ENCODE measurements around the gene RTL1. TPM values are rescaled to one million over a fixed set of nuclear protein-coding genes. Genes with fewer than 3 reads are reported as not detected.

RTL1 gene
- total RNA-seq, 1 experiment from 2014 or later: not detected

DNA sequence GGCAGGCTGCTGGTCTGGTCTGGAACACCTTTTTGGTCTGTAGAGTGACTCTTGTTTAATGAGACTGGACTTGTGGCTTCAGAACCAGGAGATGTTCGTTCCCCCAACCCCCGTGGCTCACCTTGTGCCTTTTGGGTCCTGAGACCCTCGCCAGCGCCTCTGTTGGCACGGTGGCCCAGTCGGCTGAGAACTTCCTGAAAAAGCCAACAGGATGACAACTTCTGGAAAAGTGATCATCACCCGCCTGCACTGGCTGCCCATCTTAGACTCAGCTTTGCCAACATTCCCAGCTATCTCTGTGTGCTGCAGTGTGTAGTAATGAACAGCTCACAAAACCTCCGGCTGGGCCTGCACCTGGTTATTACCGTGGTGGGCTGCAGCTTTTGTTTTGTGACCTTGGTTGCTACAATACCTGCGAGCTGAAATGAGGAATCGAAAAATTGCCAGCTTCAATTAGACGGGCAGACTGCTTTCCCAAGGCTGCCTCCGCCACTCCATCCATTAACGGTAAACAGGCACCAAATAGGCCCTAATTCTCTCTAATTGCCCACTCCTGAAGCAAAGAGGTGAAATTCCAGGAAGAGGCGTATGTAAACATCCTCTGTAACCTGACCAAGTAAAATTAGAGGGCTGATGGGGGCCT lies 61.6 kb downstream of the RTL1 start:
- H3K18ac ChIP-seq (ENCODE audit: insufficient read length, low read depth, low read length): no peak overlapping the region
- H3K4me2 ChIP-seq (ENCODE audit: insufficient read depth, insufficient read length, low read length): no peak overlapping the region
- Mint-ChIP-seq H3K4me3 (no peak overlapping the region), H3K9me3 (no peaks in the 10 kb centered on the region), H3K27me3 (ENCODE audit: low read depth) (peaks cover 2% of the 10 kb centered on the region; the same call in 1 of the 2 replicates), H3K36me3 (ENCODE audit: insufficient read depth in 1 of 3, low read depth in 3 of 3) (no peaks in the 10 kb centered on the region), H3K4me1 (peaks cover 42 to 58% of the 10 kb centered on the region in 2 experiments), H3K27ac (peak overlapping the region in 1 of 3 experiments; percentile 39; a peak in 2 of 7 replicates)
- no peak overlapping the region for H2BK5ac ChIP-seq (ENCODE audit: insufficient read length, low read length)
- no peak overlapping the region for H3K4ac ChIP-seq (ENCODE audit: low read depth, low read length)
- no peak overlapping the region for H3K27ac ChIP-seq (ENCODE audit: insufficient read length, low read depth, low read length)
- H4K20me1 ChIP-seq (ENCODE audit: control insufficient read depth, insufficient read depth, insufficient read length): no peaks in the 10 kb centered on the region
- no peak overlapping the region for H2BK120ac ChIP-seq (ENCODE audit: low read depth, low read length, poor library complexity, severe bottlenecking)
- no peaks in the 10 kb centered on the region for H3K23me2 ChIP-seq (ENCODE audit: insufficient read length, low read depth, low read length, poor library complexity, severe bottlenecking)
- no peak overlapping the region for H2BK12ac ChIP-seq (ENCODE audit: insufficient read length, low read depth, low read length)
- no peak overlapping the region for H3K9ac ChIP-seq (ENCODE audit: extremely low read depth, insufficient read length, low read length)
- H3K79me1 ChIP-seq (ENCODE audit: insufficient read depth, low read depth, low read length, poor library complexity, severe bottlenecking): no peaks in the 10 kb centered on the region
- no peak overlapping the region for H4K91ac ChIP-seq (ENCODE audit: insufficient read length, low read depth, low read length)
- peaks cover 6% of the 10 kb centered on the region; the same call in 1 of the 2 replicates for H3K4me1 ChIP-seq (ENCODE audit: insufficient read depth, low read length)
- H4K5ac ChIP-seq (ENCODE audit: insufficient read length, low read depth, low read length): no peak overlapping the region
- no peak overlapping the region for H3T11ph ChIP-seq (ENCODE audit: low read length)
- no peak overlapping the region for H3K23ac ChIP-seq (ENCODE audit: insufficient read length, low read depth, low read length)
- H2BK15ac ChIP-seq (ENCODE audit: low read depth, low read length): no peak overlapping the region
- DNase-seq: no peak
- WGBS (ENCODE audit: extremely low coverage, insufficient read length, low lambda C conversion rate): no CpG with 5 or more reads among the region's 15 CpGs
- TF ChIP-seq, protein P1, sequence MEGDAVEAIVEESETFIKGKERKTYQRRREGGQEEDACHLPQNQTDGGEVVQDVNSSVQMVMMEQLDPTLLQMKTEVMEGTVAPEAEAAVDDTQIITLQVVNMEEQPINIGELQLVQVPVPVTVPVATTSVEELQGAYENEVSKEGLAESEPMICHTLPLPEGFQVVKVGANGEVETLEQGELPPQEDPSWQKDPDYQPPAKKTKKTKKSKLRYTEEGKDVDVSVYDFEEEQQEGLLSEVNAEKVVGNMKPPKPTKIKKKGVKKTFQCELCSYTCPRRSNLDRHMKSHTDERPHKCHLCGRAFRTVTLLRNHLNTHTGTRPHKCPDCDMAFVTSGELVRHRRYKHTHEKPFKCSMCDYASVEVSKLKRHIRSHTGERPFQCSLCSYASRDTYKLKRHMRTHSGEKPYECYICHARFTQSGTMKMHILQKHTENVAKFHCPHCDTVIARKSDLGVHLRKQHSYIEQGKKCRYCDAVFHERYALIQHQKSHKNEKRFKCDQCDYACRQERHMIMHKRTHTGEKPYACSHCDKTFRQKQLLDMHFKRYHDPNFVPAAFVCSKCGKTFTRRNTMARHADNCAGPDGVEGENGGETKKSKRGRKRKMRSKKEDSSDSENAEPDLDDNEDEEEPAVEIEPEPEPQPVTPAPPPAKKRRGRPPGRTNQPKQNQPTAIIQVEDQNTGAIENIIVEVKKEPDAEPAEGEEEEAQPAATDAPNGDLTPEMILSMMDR (conservative IDR thresholded peaks at IDR 0.05): no peak
- H3K27me3 ChIP-seq (ENCODE audit: insufficient read depth, low read length): no peaks in the 10 kb centered on the region
- no peak overlapping the region for H2BK20ac ChIP-seq (ENCODE audit: low read depth, low read length, poor library complexity, severe bottlenecking)
- peak overlapping the region; percentile 45 for H3K14ac ChIP-seq (ENCODE audit: insufficient read depth, low read length)
- no peaks in the 10 kb centered on the region for H3K79me2 ChIP-seq (ENCODE audit: insufficient read depth, low read length)
- no peak overlapping the region for H4K8ac ChIP-seq (replicated peaks; ENCODE audit: insufficient read length, low read depth, low read length)
- no peak overlapping the region for H2AK5ac ChIP-seq (ENCODE audit: insufficient read length, low read length)
- H3K56ac ChIP-seq (ENCODE audit: insufficient read length, low read depth, low read length): no peak overlapping the region
- H2AFZ ChIP-seq (ENCODE audit: low read length): no peak overlapping the region
- no peaks in the 10 kb centered on the region for H3K9me3 ChIP-seq (ENCODE audit: control insufficient read depth, low read depth, low read length)

All from H9 (cell line).